GM19240 (cell line): Measurements from ENCODE around the gene OR5D18.
"Not testable (repeated sequence)": the region's sequence is repeated elsewhere in the genome, so short reads cannot be mapped to it uniquely, and the experiment has no call there.

Experiments
- DNase-seq: peaks from one replicate; pipeline ENCODE4 v3.0.0; 2011; ENCODE audit warnings: low spot score; ENCODE audit not compliant: insufficient read length

The OR5D18 gene

DNA sequence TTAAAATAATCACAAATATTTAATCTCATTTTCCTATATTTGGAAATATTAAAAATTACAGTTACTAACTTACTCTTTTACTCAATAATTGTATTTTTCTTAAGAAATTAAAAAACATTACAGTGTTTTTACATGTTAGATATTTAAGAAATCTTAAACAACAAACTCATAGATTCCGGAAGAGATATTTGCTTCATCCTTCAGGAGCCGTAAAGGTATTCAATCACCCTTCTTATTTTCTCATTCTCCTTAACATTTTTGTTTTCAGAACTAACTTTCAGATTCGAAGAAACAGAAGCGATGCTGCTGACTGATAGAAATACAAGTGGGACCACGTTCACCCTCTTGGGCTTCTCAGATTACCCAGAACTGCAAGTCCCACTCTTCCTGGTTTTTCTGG is at the start of gene OR5D18:
TSS of gene OR5D18 (plus strand) at position 301 of the 400 bp plus-strand sequence. CDS start at position 301, 0 bp downstream.
- no peak for DNase-seq

DNA sequence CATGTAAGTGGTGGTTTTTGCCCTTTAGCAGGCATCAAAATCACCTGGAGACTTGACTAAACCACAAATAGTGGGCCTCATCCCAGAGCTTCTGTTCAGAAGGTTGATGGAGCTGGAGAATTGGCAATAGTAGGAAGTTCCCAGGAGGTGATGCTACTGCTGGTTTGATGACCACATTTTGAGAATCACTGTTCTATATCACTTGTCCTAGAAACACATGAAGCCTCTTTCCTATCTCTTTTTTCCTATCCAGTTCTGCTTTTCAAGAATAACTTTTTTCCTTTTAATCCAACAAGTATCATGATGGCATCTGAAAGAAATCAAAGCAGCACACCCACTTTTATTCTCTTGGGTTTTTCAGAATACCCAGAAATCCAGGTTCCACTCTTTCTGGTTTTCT is 46.3 kb upstream of the OR5D18 start, which contains the start of gene OR5D13:
TSS of gene OR5D13 (plus strand) at position 301 of the 400 bp plus-strand sequence. CDS start at position 301, 0 bp downstream.
- no peak for DNase-seq

DNA sequence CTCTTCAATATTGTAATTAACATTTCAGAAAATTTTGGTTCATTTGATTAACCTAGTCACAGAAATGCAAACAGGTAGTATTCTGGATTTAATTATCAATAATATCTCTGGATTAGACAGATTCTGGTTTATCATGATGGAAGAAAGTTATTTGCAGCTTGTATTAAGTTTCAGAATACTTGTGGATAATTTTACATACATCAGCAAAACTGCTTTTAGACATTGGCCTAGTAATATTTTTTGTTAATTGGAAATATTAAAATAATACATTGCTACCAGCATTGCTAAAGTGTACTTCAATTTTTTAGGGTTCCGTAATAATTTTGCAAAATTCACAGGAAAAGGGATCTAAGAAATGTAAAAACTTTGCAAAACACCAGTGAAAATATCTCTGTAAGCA is 27.8 kb upstream of the OR5D18 start:
- DNase-seq: no peak

DNA sequence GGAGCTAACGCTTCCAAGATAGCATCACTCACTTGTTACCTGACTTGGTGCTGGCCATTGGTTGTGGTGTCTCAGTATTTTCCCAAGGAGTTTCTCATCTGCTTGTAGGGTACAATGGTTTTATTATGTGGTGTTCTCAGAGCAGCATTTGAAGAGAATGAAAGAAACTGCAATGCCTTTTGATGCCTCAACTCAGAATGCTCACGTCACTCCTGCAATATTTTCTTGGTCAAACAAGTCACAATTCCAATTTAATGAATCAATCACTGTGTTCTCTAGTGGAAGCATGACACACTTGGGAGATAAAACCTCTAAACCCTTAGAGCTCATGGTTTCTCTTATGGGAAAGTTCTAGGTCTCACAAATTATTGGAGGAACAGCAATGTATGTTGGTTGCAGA is 26.1 kb upstream of the OR5D18 start:
- DNase-seq: no peak

DNA sequence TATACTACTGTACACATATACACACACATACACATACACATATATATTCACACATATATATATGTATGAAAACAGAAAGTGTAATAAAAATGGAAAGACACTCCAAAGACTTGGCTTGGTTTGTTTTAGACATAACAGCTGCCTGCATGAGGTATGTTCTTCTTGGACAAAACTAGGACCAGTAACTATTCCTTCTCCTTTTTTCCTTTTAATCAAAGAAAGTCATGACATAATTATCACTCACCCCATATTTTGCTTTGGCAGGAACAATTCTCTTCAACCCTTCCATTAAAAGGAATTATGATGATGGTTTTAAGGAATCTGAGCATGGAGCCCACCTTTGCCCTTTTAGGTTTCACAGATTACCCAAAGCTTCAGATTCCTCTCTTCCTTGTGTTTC is 24.2 kb upstream of the OR5D18 start, which contains the start of gene OR5D14:
TSS of gene OR5D14 (plus strand) at position 301 of the 400 bp plus-strand sequence. CDS start at position 301, 0 bp downstream.
- DNase-seq: no peak

DNA sequence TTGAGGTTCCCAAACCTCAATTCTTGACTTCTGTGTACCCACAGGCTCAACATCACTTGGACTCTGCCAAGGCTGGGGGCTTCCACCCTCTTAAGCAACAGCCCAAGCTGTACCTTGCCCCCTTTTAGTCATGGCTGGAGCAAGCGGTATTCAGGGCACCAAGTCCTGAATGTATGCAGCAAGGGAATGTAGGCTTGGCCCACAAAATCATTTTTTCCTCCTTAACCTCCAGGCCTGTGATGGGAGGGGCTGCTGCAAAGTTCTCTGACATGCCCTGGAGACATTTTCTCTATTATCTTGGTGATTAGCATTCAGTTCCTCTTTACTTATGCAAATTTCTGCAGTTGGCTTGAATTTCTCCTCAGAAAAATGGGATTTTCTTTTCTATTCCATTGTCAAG is 13.2 kb upstream of the OR5D18 start:
- DNase-seq: no peak

DNA sequence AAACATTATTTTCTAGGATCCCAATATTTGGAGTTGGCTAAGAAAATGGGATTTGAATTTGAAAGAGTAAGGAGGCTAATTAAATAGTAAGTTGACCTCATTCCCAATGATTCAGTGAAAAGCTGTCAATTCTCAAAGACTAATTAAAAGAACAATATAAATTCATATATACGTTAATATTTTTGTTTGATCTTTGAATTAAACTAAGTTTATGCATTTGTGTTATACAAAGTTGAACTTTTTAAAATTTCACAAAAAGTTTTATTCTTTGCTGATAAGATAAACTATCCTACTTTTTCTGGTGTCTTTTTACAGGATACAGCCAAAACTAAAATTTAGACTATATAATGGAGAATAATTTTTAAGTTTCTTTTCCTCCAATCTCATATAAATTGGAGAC is 8.4 kb upstream of the OR5D18 start, which contains the start of gene OR5L1:
TSS of gene OR5L1 (plus strand) at position 301 of the 400 bp plus-strand sequence. CDS start 100 bp downstream, outside the sequence.
- no peak for DNase-seq

DNA sequence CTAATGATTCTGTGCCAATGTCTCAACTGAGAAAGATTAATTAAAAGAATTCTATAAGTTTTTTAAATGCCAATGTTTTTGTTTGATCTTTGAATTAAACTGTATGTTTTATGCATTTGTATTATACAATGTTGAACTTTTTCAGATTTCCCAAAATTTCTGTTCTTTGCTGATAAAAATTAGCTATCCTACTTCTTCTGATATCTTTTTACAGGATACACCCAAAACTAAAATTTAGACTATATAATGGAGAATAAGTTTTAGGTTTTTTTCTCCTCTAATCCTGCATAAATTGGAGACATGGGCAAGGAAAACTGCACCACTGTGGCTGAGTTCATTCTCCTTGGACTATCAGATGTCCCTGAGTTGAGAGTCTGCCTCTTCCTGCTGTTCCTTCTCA is 7.5 kb downstream of the OR5D18 start, which contains the start of gene OR5L2:
TSS of gene OR5L2 (plus strand) at position 301 of the 400 bp plus-strand sequence. CDS start at position 301, 0 bp downstream.
- no peak for DNase-seq

DNA sequence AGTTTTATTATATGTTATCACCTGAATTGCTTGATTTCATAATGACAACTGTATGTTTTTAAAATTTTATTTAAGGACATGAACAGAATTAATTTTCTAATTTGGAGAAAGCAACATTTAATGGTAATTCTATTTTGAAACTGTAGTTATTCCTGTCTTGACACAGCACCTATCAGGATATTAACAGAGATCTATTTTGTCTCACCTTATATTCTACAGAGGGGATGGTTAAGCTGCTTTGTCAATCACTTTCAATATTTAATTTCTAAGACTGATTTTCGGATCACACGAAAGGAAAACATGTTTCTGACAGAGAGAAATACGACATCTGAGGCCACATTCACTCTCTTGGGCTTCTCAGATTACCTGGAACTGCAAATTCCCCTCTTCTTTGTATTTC is 19.0 kb downstream of the OR5D18 start, which contains the start of gene OR5D16:
TSS of gene OR5D16 (plus strand) at position 301 of the 400 bp plus-strand sequence. CDS start at position 301, 0 bp downstream.
- DNase-seq: no peak

DNA sequence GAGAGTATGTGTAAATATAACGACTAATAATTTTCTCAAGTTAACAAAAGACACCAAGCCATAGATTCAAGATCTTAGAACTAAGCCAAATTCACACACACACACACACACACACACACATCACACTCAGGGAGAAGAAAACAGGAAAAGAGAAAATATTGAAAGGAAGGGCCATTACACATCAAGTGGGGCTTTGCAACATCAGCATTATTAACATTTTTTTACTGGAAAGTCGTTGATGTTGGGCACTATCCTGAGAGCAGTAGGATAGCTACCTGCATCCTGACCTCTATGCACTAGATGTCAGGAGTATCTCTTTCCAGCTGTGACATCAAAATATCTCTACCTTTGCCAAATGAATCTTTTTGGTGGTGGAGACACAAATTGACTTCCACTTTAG is 28.0 kb downstream of the OR5D18 start:
- no peak for DNase-seq

DNA sequence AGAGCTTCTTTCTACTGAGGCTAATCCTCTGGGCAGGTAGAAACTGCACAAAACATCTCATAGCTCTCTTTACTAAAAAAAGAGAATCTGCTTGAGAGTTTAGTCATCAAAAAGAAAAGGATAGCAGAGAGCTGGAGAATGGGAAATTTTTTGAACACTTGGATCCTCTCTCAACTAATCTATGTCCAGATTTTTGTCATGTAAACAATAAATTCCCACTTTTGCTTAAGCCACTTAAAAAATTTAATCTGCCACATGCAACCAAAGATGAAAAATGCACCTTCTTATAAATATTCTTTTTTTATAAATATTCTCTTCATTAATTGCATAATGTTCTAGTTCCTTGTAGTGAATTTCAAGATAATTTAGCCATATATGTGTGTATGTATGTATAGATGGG is 29.6 kb downstream of the OR5D18 start:
- DNase-seq: no peak

DNA sequence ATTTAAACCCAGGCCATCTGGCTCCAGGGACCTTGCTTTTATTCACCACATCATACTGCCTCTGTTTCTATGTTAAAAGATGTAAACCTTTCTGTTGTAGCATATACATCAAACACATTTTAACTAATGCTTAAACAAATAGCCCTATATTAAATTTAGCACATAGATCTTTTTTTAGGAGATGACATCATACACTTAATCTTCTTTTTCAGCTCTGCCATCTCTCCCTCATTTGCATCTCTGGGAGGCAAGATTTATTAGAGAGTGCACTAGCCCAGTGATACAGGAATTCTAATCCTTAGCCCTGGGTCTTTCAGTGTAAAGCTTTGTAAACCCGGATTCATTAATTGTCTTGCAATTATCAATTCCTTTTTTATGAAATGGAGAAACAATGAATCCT is 32.7 kb downstream of the OR5D18 start:
- DNase-seq: no peak

DNA sequence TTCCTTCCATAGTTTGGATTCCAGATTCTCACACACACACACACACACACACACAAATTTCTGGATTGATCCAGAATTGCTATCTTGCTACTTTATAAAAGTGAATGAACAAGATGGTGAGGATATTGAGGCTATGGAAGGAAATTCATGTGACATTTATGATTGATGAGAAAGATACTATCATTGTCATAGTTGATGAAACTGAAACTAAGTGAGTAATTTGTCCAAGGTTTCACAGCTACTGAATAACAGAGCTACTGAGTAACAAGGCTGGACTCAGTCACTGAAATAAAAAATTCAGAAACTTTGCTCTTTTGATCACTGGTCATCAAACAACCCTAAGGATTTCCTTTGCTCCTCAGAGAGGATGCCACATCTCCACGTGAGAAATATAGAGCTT is 35.3 kb downstream of the OR5D18 start:
- DNase-seq: no peak

DNA sequence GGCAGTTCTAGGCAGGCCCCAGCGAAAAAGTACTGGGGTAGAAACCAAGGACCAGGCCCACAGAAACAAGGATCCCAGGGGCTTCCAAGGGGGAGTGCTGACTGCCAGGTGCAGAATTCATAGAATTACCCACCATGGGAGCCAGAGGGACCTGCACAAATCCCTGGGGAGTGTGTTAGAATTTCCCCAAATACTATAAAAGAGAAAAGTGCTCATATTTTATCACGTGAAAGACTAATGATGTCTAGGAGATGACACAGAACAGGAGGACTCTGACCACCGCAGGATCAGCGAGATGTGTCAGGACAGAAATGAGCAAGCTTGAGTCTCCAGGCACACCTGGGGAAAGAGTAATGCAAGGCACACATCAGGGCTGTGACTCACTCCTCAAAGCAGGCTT is 47.9 kb downstream of the OR5D18 start:
- DNase-seq: not testable (repeated sequence)
